Measurements from ENCODE around the gene SMIM35. TPM values are rescaled to one million over a fixed set of nuclear protein-coding genes. Genes with fewer than 3 reads are reported as not detected.

The SMIM35 gene
- total and polyA plus RNA-seq, 9 donors: under 0.01 to 0.47 (median 0.08) TPM

- Histone ChIP-seq H3K27me3 (ENCODE audit: control insufficient read depth, insufficient read depth, low read length) (peaks cover 8% of the 10 kb centered on the region), H3K4me1 (ENCODE audit: control insufficient read depth, insufficient read depth, low read length) (peaks cover 6% of the 10 kb centered on the region), H3K27ac (ENCODE audit: low read length) (peak overlapping the region; percentile 7), H3K9me3 (replicated peaks; ENCODE audit: control insufficient read depth, low read depth, low read length) (no peaks in the 10 kb centered on the region), H3K36me3 (ENCODE audit: control insufficient read depth, insufficient read depth, low read length) (no peaks in the 10 kb centered on the region), H3K4me3 (ENCODE audit: low read length) (no peak overlapping the region)
- WGBS (ENCODE audit: insufficient coverage): 69% methylated on average over 5 of the region's 5 CpGs
- peak; percentile 60 for DNase-seq
These were observed 109.7 kb downstream of the SMIM35 start for GRCh38 chr11:117977029-117977428.

- 77% methylated on average over 4 of the region's 4 CpGs for WGBS (ENCODE audit: insufficient coverage)
- no peaks in the 10 kb centered on the region for H3K9me3 ChIP-seq (replicated peaks; ENCODE audit: control insufficient read depth, low read depth, low read length)
- no peaks in the 10 kb centered on the region for H3K36me3 ChIP-seq (ENCODE audit: control insufficient read depth, insufficient read depth, low read length)
- no peak overlapping the region for H3K4me3 ChIP-seq (ENCODE audit: low read length)
- H3K4me1 ChIP-seq (ENCODE audit: control insufficient read depth, insufficient read depth, low read length): peaks cover 6% of the 10 kb centered on the region
- DNase-seq: no peak
- H3K27me3 ChIP-seq (ENCODE audit: control insufficient read depth, insufficient read depth, low read length): peaks cover 8% of the 10 kb centered on the region
- no peak overlapping the region for H3K27ac ChIP-seq (ENCODE audit: low read length)
These were observed 110.3 kb downstream of the SMIM35 start for GRCh38 chr11:117976445-117976844.

GRCh38 chr11:117973503-117973860 lies 113.3 kb downstream of the SMIM35 start:
- no peaks in the 10 kb centered on the region for H3K9me3 ChIP-seq (replicated peaks; ENCODE audit: control insufficient read depth, low read depth, low read length)
- no peaks in the 10 kb centered on the region for H3K36me3 ChIP-seq (ENCODE audit: control insufficient read depth, insufficient read depth, low read length)
- whole genome bisulfite sequencing (ENCODE audit: insufficient coverage): no CpG with 5 or more reads among the region's 4 CpGs
- H3K27me3 ChIP-seq (ENCODE audit: control insufficient read depth, insufficient read depth, low read length): no peaks in the 10 kb centered on the region
- H3K4me1 ChIP-seq (ENCODE audit: control insufficient read depth, insufficient read depth, low read length): peaks cover 6% of the 10 kb centered on the region
- DNase-seq: no peak
- H3K27ac ChIP-seq (ENCODE audit: low read length): no peak overlapping the region
- H3K4me3 ChIP-seq (ENCODE audit: low read length): no peak overlapping the region

- no peak for DNase-seq
- Histone ChIP-seq H3K27ac (ENCODE audit: low read length) (no peak overlapping the region), H3K9me3 (replicated peaks; ENCODE audit: control insufficient read depth, low read depth, low read length) (no peaks in the 10 kb centered on the region), H3K4me3 (ENCODE audit: low read length) (no peak overlapping the region), H3K4me1 (ENCODE audit: control insufficient read depth, insufficient read depth, low read length) (peaks cover 6% of the 10 kb centered on the region), H3K36me3 (ENCODE audit: control insufficient read depth, insufficient read depth, low read length) (no peaks in the 10 kb centered on the region), H3K27me3 (ENCODE audit: control insufficient read depth, insufficient read depth, low read length) (no peaks in the 10 kb centered on the region)
- WGBS (ENCODE audit: insufficient coverage): 52% methylated on average over 3 of the region's 9 CpGs
These were observed 113.9 kb downstream of the SMIM35 start for GRCh38 chr11:117972629-117973502.

- Histone ChIP-seq H3K27ac (ENCODE audit: low read length) (no peak overlapping the region), H3K4me1 (ENCODE audit: control insufficient read depth, insufficient read depth, low read length) (peaks cover 6% of the 10 kb centered on the region), H3K27me3 (ENCODE audit: control insufficient read depth, insufficient read depth, low read length) (no peaks in the 10 kb centered on the region), H3K9me3 (replicated peaks; ENCODE audit: control insufficient read depth, low read depth, low read length) (no peaks in the 10 kb centered on the region), H3K4me3 (ENCODE audit: low read length) (no peak overlapping the region), H3K36me3 (ENCODE audit: control insufficient read depth, insufficient read depth, low read length) (no peaks in the 10 kb centered on the region)
- WGBS (ENCODE audit: insufficient coverage): 89% methylated on average over 5 of the region's 10 CpGs
- DNase-seq: no peak
These were observed 114.7 kb downstream of the SMIM35 start for GRCh38 chr11:117972044-117972443.

GRCh38 chr11:117970400-117971024 lies 116.3 kb downstream of the SMIM35 start:
- Histone ChIP-seq H3K36me3 (ENCODE audit: control insufficient read depth, insufficient read depth, low read length) (no peaks in the 10 kb centered on the region), H3K4me3 (ENCODE audit: low read length) (no peak overlapping the region), H3K27ac (ENCODE audit: low read length) (no peak overlapping the region), H3K4me1 (ENCODE audit: control insufficient read depth, insufficient read depth, low read length) (no peaks in the 10 kb centered on the region), H3K27me3 (ENCODE audit: control insufficient read depth, insufficient read depth, low read length) (no peaks in the 10 kb centered on the region), H3K9me3 (replicated peaks; ENCODE audit: control insufficient read depth, low read depth, low read length) (no peaks in the 10 kb centered on the region)
- DNase-seq: peak; percentile 65
- WGBS (ENCODE audit: insufficient coverage): no CpG with 5 or more reads among the region's 4 CpGs

- H3K4me3 ChIP-seq (ENCODE audit: low read length): no peak overlapping the region
- H3K27ac ChIP-seq (ENCODE audit: low read length): no peak overlapping the region
- H3K4me1 ChIP-seq (ENCODE audit: control insufficient read depth, insufficient read depth, low read length): no peaks in the 10 kb centered on the region
- no peak for DNase-seq
- 85% methylated on average over 2 of the region's 5 CpGs for WGBS (ENCODE audit: insufficient coverage)
- H3K9me3 ChIP-seq (replicated peaks; ENCODE audit: control insufficient read depth, low read depth, low read length): no peaks in the 10 kb centered on the region
- no peaks in the 10 kb centered on the region for H3K27me3 ChIP-seq (ENCODE audit: control insufficient read depth, insufficient read depth, low read length)
- H3K36me3 ChIP-seq (ENCODE audit: control insufficient read depth, insufficient read depth, low read length): no peaks in the 10 kb centered on the region
These were observed 117.4 kb downstream of the SMIM35 start for GRCh38 chr11:117969160-117969991.

GRCh38 chr11:117966908-117967307 lies 119.9 kb downstream of the SMIM35 start:
- Histone ChIP-seq H3K4me3 (ENCODE audit: low read length) (no peak overlapping the region), H3K36me3 (ENCODE audit: control insufficient read depth, insufficient read depth, low read length) (no peaks in the 10 kb centered on the region), H3K27me3 (ENCODE audit: control insufficient read depth, insufficient read depth, low read length) (no peaks in the 10 kb centered on the region), H3K9me3 (replicated peaks; ENCODE audit: control insufficient read depth, low read depth, low read length) (no peaks in the 10 kb centered on the region), H3K27ac (ENCODE audit: low read length) (no peak overlapping the region), H3K4me1 (ENCODE audit: control insufficient read depth, insufficient read depth, low read length) (no peaks in the 10 kb centered on the region)
- WGBS (ENCODE audit: insufficient coverage): 59% methylated on average over 4 of the region's 8 CpGs
- DNase-seq: no peak

GRCh38 chr11:117962826-117963225 lies 123.9 kb downstream of the SMIM35 start:
- H3K36me3 ChIP-seq (ENCODE audit: control insufficient read depth, insufficient read depth, low read length): no peaks in the 10 kb centered on the region
- DNase-seq: no peak
- WGBS (ENCODE audit: insufficient coverage): no CpG with 5 or more reads among the region's 3 CpGs

GRCh38 chr11:117961896-117962295 lies 124.9 kb downstream of the SMIM35 start:
- Histone ChIP-seq H3K4me1 (ENCODE audit: control insufficient read depth, insufficient read depth, low read length) (no peaks in the 10 kb centered on the region), H3K9me3 (replicated peaks; ENCODE audit: control insufficient read depth, low read depth, low read length) (no peaks in the 10 kb centered on the region), H3K4me3 (ENCODE audit: low read length) (no peak overlapping the region), H3K27ac (ENCODE audit: low read length) (no peak overlapping the region), H3K36me3 (ENCODE audit: control insufficient read depth, insufficient read depth, low read length) (no peaks in the 10 kb centered on the region), H3K27me3 (ENCODE audit: control insufficient read depth, insufficient read depth, low read length) (peaks cover 4% of the 10 kb centered on the region)
- DNase-seq: no peak
- 86% methylated on average over 9 of the region's 10 CpGs for WGBS (ENCODE audit: insufficient coverage)

More at GRCh38 chr11:117962826-117963225, 123.9 kb downstream of the SMIM35 start:
- Histone ChIP-seq H3K9me3 (replicated peaks; ENCODE audit: control insufficient read depth, low read depth, low read length) (no peaks in the 10 kb centered on the region), H3K27me3 (ENCODE audit: control insufficient read depth, insufficient read depth, low read length) (no peaks in the 10 kb centered on the region), H3K4me3 (ENCODE audit: low read length) (no peak overlapping the region), H3K27ac (ENCODE audit: low read length) (no peak overlapping the region), H3K4me1 (ENCODE audit: control insufficient read depth, insufficient read depth, low read length) (no peaks in the 10 kb centered on the region)

Data from muscle of leg (tissue), 11 donors.